Parathyroid adenoma (tissue), 2 donors: ENCODE measurements around the gene FARS2.

ENCODE experiments used
- H2AFZ ChIP-seq: fragments of 300-600 bp; sonication (generic); one replicate; pipeline ENCODE4 v1.7.0; 2017; ENCODE audit warnings: antibody characterized with exemption, mild to moderate bottlenecking
- H3K27ac ChIP-seq: fragments of 300-600 bp; sonication (generic); one replicate; pipeline ENCODE4 v1.7.0; 2017
- H3K27me3 ChIP-seq: fragments of 300-600 bp; sonication (generic); one replicate; pipeline ENCODE4 v1.7.0; 2017; ENCODE audit warnings: low read length; ENCODE audit not compliant: control insufficient read depth, insufficient read depth
- H3K36me3 ChIP-seq: fragments of 300-600 bp; sonication (generic); one replicate; pipeline ENCODE4 v1.7.0; 2017; ENCODE audit warnings: low read length; ENCODE audit not compliant: control insufficient read depth, insufficient read depth
- H3K4me1 ChIP-seq: fragments of 300-600 bp; sonication (generic); one replicate; pipeline ENCODE4 v1.7.0; 2017; ENCODE audit warnings: control low read depth
- H3K4me2 ChIP-seq: fragments of 300-600 bp; sonication (generic); one replicate; pipeline ENCODE4 v1.7.0; 2017; ENCODE audit warnings: low read length
- H3K4me3 ChIP-seq: fragments of 300-600 bp; sonication (generic); one replicate; pipeline ENCODE4 v1.7.0; 2017; ENCODE audit warnings: low read depth, low read length
- H3K79me2 ChIP-seq: fragments of 300-600 bp; sonication (generic); one replicate; pipeline ENCODE4 v1.7.0; 2017; ENCODE audit warnings: control low read depth
- H3K9ac ChIP-seq: fragments of 300-600 bp; sonication (generic); one replicate; pipeline ENCODE4 v1.7.0; 2017; ENCODE audit warnings: mild to moderate bottlenecking
- H3K9me3 ChIP-seq: fragments of 300-600 bp; sonication (generic); one replicate; pipeline ENCODE4 v1.7.0; 2017; ENCODE audit warnings: low read length; ENCODE audit not compliant: control insufficient read depth
- TF ChIP-seq, protein P1 (sequence below): fragments of 300-600 bp; sonication (generic); IDR thresholded peaks from one replicate; pipeline ENCODE4 v1.7.0; 2017; ENCODE audit warnings: antibody characterized with exemption, mild to moderate bottlenecking
- donor health status: primary hyperparathyroidism.

Gene FARS2

DNA sequence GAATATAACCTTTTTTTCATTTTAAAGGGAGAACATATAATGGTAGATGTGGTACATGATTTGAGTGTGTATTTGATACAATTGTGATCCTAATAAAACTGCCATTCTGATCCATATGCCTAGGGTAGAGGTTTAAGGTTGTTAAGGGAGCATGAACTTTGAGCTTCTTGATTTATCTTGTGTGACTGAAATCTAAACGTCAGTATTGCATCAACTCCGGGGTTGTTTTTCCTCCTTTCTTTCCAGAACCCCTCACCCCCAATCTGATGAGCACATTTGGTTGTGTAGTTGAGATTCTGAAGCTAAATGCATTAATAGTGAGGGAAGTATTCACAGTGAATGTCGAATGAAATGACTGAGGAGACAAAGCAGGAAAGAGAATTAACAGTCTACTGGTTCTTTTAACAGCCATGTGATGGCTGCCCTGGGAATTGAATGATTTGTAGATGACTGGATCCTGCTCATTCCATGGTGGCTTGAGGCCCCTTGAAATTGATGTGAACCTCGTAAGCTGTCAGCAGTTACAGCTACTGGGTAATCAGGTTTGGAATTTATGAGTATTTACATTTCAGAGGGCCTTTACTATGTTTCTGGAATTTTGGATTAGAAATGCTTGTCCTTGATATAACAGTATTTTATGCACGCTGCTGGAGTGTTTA, 44.8 kb downstream of the FARS2 start:
- Histone ChIP-seq H3K4me3 (no peak overlapping the region), H3K9ac (no peak overlapping the region), H3K27me3 (no peaks in the 10 kb centered on the region), H3K79me2 (peaks cover 22% of the 10 kb centered on the region), H3K36me3 (no peaks in the 10 kb centered on the region), H2AFZ (no peak overlapping the region), H3K27ac (no peak overlapping the region), H3K4me2 (no peak overlapping the region), H3K4me1 (peaks cover 8% of the 10 kb centered on the region), H3K9me3 (no peaks in the 10 kb centered on the region)
- TF ChIP-seq, protein P1, sequence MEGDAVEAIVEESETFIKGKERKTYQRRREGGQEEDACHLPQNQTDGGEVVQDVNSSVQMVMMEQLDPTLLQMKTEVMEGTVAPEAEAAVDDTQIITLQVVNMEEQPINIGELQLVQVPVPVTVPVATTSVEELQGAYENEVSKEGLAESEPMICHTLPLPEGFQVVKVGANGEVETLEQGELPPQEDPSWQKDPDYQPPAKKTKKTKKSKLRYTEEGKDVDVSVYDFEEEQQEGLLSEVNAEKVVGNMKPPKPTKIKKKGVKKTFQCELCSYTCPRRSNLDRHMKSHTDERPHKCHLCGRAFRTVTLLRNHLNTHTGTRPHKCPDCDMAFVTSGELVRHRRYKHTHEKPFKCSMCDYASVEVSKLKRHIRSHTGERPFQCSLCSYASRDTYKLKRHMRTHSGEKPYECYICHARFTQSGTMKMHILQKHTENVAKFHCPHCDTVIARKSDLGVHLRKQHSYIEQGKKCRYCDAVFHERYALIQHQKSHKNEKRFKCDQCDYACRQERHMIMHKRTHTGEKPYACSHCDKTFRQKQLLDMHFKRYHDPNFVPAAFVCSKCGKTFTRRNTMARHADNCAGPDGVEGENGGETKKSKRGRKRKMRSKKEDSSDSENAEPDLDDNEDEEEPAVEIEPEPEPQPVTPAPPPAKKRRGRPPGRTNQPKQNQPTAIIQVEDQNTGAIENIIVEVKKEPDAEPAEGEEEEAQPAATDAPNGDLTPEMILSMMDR: no peak

GRCh38 chr6:5307058-5307457, 45.7 kb downstream of the FARS2 start:
- TF ChIP-seq, protein P1: no peak

GRCh38 chr6:5308066-5308465, 46.8 kb downstream of the FARS2 start:
- Histone ChIP-seq H3K4me1 (no peaks in the 10 kb centered on the region), H3K27me3 (no peaks in the 10 kb centered on the region), H3K9ac (no peak overlapping the region), H3K9me3 (no peaks in the 10 kb centered on the region), H3K4me2 (no peak overlapping the region), H3K27ac (no peak overlapping the region), H2AFZ (no peak overlapping the region), H3K79me2 (peaks cover 22% of the 10 kb centered on the region), H3K4me3 (no peak overlapping the region), H3K36me3 (no peaks in the 10 kb centered on the region)
- TF ChIP-seq, protein P1: no peak

More at GRCh38 chr6:5307058-5307457, 45.7 kb downstream of the FARS2 start:
- Histone ChIP-seq H3K4me1 (peaks cover 6% of the 10 kb centered on the region), H3K27me3 (no peaks in the 10 kb centered on the region), H3K4me3 (no peak overlapping the region), H2AFZ (no peak overlapping the region), H3K4me2 (no peak overlapping the region), H3K9me3 (no peaks in the 10 kb centered on the region), H3K9ac (no peak overlapping the region), H3K27ac (no peak overlapping the region), H3K79me2 (peaks cover 22% of the 10 kb centered on the region), H3K36me3 (no peaks in the 10 kb centered on the region)

DNA sequence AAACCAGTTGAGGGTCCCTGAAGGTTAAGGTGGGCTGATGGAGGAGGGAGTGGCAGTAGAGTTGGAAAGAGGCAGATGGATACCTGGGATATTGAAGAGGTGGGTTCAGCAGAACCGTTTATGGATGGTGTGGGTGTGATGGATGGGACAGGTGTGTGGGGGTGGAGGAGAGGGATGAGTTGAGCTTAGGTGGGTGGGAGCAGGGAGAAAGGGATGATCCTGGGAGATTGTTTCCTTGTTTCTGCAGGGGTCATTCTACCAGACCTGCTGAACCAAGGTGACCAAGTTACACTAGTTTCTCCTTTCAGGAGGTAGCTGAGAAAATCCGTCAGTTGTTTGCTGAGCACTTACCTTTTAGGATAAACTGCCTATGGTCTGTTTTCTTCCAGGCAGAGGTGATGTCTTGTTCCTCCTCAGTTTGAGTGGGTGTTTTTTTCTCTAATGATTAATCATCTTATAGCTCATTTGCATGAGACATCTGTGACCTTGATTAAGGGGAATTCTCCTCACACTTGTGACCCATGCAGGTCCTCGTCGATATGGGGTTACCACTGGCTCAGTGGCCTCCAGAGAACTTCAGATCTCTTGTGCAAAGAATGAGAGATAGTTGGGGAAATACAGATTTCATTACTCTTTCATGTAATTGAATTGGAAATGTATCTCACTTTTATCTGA, 53.0 kb downstream of the FARS2 start:
- H3K27me3 ChIP-seq: no peaks in the 10 kb centered on the region
- no peaks in the 10 kb centered on the region for H3K4me1 ChIP-seq
- H3K9ac ChIP-seq: no peak overlapping the region
- TF ChIP-seq, protein P1: no peak
- H3K4me3 ChIP-seq: no peak overlapping the region
- H3K4me2 ChIP-seq: no peak overlapping the region
- H3K79me2 ChIP-seq: peaks cover 11% of the 10 kb centered on the region
- H3K36me3 ChIP-seq: no peaks in the 10 kb centered on the region
- no peak overlapping the region for H2AFZ ChIP-seq
- H3K9me3 ChIP-seq: no peaks in the 10 kb centered on the region
- H3K27ac ChIP-seq: no peak overlapping the region
